Keratinocyte (primary cell): ENCODE measurements around the gene PRODH. TPM values are rescaled to one million over a fixed set of nuclear protein-coding genes. Genes with fewer than 3 reads are reported as not detected.

Experiments used
- DNase-seq: peaks from one replicate; pipeline ENCODE4 v3.0.0-alpha.2; 2011; ENCODE audit warnings: low read depth, missing footprints, low spot score
- FAIRE-seq: peaks from 2 replicates; lab custom pipeline; 2011; peaks lifted over from hg19 to GRCh38; lab: Jason Lieb, UNC
- H2AFZ ChIP-seq: 2 replicates; pipeline ENCODE4 v1.6.0; 2012; ENCODE audit warnings: low read length, control low read depth, inconsistent platforms; ENCODE audit not compliant: control insufficient read depth
- H3K27ac ChIP-seq: 2 replicates; pipeline ENCODE4 v1.5.1; 2011; ENCODE audit warnings: low read length; ENCODE audit not compliant: control insufficient read depth, insufficient read depth
- H3K27me3 ChIP-seq: 3 replicates; pipeline ENCODE4 v1.6.0; 2011; ENCODE audit warnings: low read length; ENCODE audit not compliant: control insufficient read depth, insufficient read depth; ENCODE audit errors: extremely low read depth
- H3K36me3 ChIP-seq, 2 experiments: 2 replicates in 1 of 2; 3 replicates in 1 of 2; pipeline ENCODE4 v1.5.1; 2011; ENCODE audit warnings: low read length in 2 of 2, mild to moderate bottlenecking in 1 of 2; ENCODE audit not compliant: control insufficient read depth in 2 of 2, insufficient read depth in 2 of 2; ENCODE audit errors: extremely low read depth in 1 of 2
- H3K4me1 ChIP-seq: 3 replicates; pipeline ENCODE4 v1.5.1; 2011; ENCODE audit warnings: low read length; ENCODE audit not compliant: control insufficient read depth, insufficient read depth; ENCODE audit errors: extremely low read depth
- H3K4me2 ChIP-seq: 3 replicates; pipeline ENCODE4 v1.6.0; 2011; ENCODE audit warnings: low read depth, low read length; ENCODE audit not compliant: control insufficient read depth, insufficient read depth; ENCODE audit errors: extremely low read depth
- H3K4me3 ChIP-seq, 3 experiments: fragments of 200-600 bp in 1 of 3; sonication (generic) in 1 of 3; 2 replicates in 2 of 3; 3 replicates in 1 of 3; pipeline ENCODE4 v1.5.1; 2011 to 2016; ENCODE audit warnings: low read length in 3 of 3, mild to moderate bottlenecking in 3 of 3, control low read depth in 2 of 3, inconsistent platforms in 1 of 3, low read depth in 1 of 3, mixed read lengths in 1 of 3, mixed run types in 1 of 3, moderate library complexity in 1 of 3; ENCODE audit not compliant: control insufficient read depth in 2 of 3, insufficient read depth in 2 of 3; ENCODE audit errors: extremely low read depth in 1 of 3
- H3K79me2 ChIP-seq: 2 replicates; pipeline ENCODE4 v1.6.0; 2012; ENCODE audit warnings: low read length; ENCODE audit not compliant: control insufficient read depth, insufficient read depth
- H3K9ac ChIP-seq: 3 replicates; pipeline ENCODE4 v1.6.0; 2011; ENCODE audit warnings: low read length; ENCODE audit not compliant: control insufficient read depth, insufficient read depth; ENCODE audit errors: extremely low read depth
- H3K9me1 ChIP-seq: 3 replicates; pipeline ENCODE4 v1.6.0; 2011; ENCODE audit warnings: low read length; ENCODE audit not compliant: control insufficient read depth, insufficient read depth; ENCODE audit errors: extremely low read depth
- H3K9me3 ChIP-seq: 2 replicates; pipeline ENCODE4 v1.5.1; 2012; ENCODE audit warnings: low read depth, low read length; ENCODE audit not compliant: control insufficient read depth
- H4K20me1 ChIP-seq: 3 replicates; pipeline ENCODE4 v1.6.0; 2011; ENCODE audit warnings: low read length; ENCODE audit not compliant: control insufficient read depth, insufficient read depth; ENCODE audit errors: extremely low read depth
- EZH2 ChIP-seq: IDR thresholded peaks from one replicate; pipeline ENCODE4 v1.6.1; 2012; ENCODE audit warnings: inconsistent platforms, mild to moderate bottlenecking, low read length, moderate library complexity
- dilution Hi-C: fragments of 300-500 bp; cut with MboI; formaldehyde crosslinking; loops from one replicate; pipeline ENCODE4 v1.7.0; 2020; ENCODE audit warnings: low sequenced_read_pairs; ENCODE audit not compliant: extremely low pct_ligation_motif_present
- polyA plus RNA-seq, 5 experiments: library from polyadenylated mRNA; depleted of rRNA in 3 of 5; stranded (reverse) in 3 of 5; stranded (forward) in 1 of 5; unstranded in 1 of 5; fragments of >200 nt; gene quantifications; 1 replicate in 1 of 5; 2 replicates in 3 of 5; 3 replicates in 1 of 5; pipeline versions ENCODE4 v1.2.1 to v1.2.3, GENCODE V29; 2011 to 2012; ENCODE audit warnings: missing spikeins in 2 of 5, low read depth in 1 of 5, low replicate concordance in 1 of 5
- TF ChIP-seq, protein P1 (sequence below), 3 experiments: IDR thresholded peaks in 1 of 3; conservative IDR thresholded peaks in 1 of 3; optimal IDR thresholded peaks in 1 of 3; 2 replicates in 2 of 3; 3 replicates in 1 of 3; pipeline versions ENCODE3 to v1.5.1; 2011; ENCODE audit warnings: low read length in 3 of 3, mild to moderate bottlenecking in 3 of 3, moderate library complexity in 2 of 3, control low read depth in 1 of 3, inconsistent platforms in 1 of 3; ENCODE audit not compliant: insufficient read depth in 2 of 3; ENCODE audit errors: extremely low read depth in 1 of 3

The PRODH gene
- polyA plus RNA-seq, 1 donor (not counting 4 experiments of a cell fraction or from before 2014, with no cell fraction given), result 12.3 TPM

DNA sequence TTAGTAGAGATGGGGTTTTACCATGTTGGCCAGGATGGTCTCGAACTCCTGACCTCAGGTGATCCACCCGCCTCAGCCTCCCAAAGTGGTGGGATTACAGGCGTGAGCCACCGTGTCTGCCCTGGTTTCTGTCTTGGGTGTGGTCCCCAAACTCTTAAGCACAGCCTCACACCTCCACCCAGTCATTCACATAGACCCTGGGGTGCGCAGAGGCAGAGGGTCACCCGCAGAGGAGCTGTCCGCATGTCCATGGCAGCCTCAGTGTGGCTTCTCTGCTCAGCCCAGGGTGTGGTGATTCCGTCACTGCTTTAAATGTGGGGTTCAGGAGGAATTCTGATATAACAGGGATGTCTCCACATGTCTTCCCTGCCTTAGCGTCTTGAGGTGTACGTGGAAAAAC is 48.5 kb upstream of the PRODH start:
- TF ChIP-seq, protein P1, sequence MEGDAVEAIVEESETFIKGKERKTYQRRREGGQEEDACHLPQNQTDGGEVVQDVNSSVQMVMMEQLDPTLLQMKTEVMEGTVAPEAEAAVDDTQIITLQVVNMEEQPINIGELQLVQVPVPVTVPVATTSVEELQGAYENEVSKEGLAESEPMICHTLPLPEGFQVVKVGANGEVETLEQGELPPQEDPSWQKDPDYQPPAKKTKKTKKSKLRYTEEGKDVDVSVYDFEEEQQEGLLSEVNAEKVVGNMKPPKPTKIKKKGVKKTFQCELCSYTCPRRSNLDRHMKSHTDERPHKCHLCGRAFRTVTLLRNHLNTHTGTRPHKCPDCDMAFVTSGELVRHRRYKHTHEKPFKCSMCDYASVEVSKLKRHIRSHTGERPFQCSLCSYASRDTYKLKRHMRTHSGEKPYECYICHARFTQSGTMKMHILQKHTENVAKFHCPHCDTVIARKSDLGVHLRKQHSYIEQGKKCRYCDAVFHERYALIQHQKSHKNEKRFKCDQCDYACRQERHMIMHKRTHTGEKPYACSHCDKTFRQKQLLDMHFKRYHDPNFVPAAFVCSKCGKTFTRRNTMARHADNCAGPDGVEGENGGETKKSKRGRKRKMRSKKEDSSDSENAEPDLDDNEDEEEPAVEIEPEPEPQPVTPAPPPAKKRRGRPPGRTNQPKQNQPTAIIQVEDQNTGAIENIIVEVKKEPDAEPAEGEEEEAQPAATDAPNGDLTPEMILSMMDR (optimal IDR thresholded peaks at IDR 0.05 in 1 of 3, IDR thresholded peaks at IDR 0.05 in 1 of 3, conservative IDR thresholded peaks at IDR 0.05 in 1 of 3; ENCODE audit: extremely low read depth in 1 of 3, insufficient read depth in 2 of 3, low read length in 3 of 3), result no peak
- TF ChIP-seq EZH2, result no peak
- no peak for DNase-seq
- peaks cover 5% of the 10 kb centered on the region for H3K9me3 ChIP-seq
- no peaks in the 10 kb centered on the region for H3K36me3 ChIP-seq
- no peaks in the 10 kb centered on the region for H3K4me1 ChIP-seq
- H3K4me2 ChIP-seq, result no peak overlapping the region
- no peak overlapping the region for H3K4me3 ChIP-seq
- dilution Hi-C loops, result no loop called here
- no peaks in the 10 kb centered on the region for H3K79me2 ChIP-seq
- H3K27me3 ChIP-seq, result no peaks in the 10 kb centered on the region
- no peak overlapping the region for H3K27ac ChIP-seq
- no peak overlapping the region for H3K9ac ChIP-seq
- no peak for FAIRE-seq
- no peak overlapping the region for H2AFZ ChIP-seq
- no peaks in the 10 kb centered on the region for H3K9me1 ChIP-seq
- H4K20me1 ChIP-seq, result no peaks in the 10 kb centered on the region

DNA sequence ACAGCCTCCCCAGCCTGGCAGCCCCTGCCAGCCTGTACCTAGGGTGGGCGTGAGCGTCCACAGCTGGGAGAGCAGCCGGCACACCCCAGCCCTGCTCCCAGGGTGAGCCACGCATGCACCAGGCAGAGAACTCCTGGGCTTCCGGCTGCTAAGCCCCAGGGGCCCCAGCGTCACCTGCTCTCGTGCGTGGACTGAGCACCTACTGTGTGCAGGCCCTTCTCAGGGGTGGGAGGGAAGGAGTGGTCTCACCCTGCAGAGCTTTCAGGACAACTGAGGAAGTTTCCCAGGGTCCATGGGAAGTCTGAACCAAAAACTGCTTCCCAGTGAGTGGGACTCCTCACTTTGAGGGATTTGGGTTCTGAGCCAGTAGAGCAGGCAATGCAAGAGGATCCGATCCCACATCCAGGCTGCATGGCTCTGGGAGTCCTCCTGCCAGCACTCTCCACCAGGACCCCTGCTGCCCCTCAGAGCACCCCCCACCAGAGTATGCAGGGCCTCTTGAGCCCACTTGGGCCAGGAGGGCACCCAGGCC is 47.1 kb upstream of the PRODH start:
- Histone ChIP-seq H3K4me3 (no peak overlapping the region), H3K9ac (no peak overlapping the region), H3K27me3 (no peaks in the 10 kb centered on the region), H3K36me3 (no peaks in the 10 kb centered on the region), H3K9me1 (no peaks in the 10 kb centered on the region), H3K4me1 (no peaks in the 10 kb centered on the region), H3K4me2 (no peak overlapping the region), H3K27ac (no peak overlapping the region), H3K79me2 (no peaks in the 10 kb centered on the region), H2AFZ (no peak overlapping the region), H3K9me3 (peaks cover 5% of the 10 kb centered on the region), H4K20me1 (no peaks in the 10 kb centered on the region)
- TF ChIP-seq, protein P1 (optimal IDR thresholded peaks at IDR 0.05 in 1 of 3, IDR thresholded peaks at IDR 0.05 in 1 of 3, conservative IDR thresholded peaks at IDR 0.05 in 1 of 3; ENCODE audit: extremely low read depth in 1 of 3, insufficient read depth in 2 of 3, low read length in 3 of 3), result no peak
- TF ChIP-seq EZH2, result no peak
- FAIRE-seq (no peak), DNase-seq (no peak)
- dilution Hi-C loops, result no loop called here
